NCI-H774 (cell line): ENCODE results near the gene TP53TG5.

ENCODE experiments used
- DNase-seq: peaks from one replicate; lab custom pipeline; 2025; lab: John Stamatoyannopoulos, UW

TP53TG5 gene

GRCh38 chr20:45323731-45324130 lies 54.4 kb downstream of the TP53TG5 start:
- DNase-seq, result no peak

GRCh38 chr20:45322952-45323383 lies 55.2 kb downstream of the TP53TG5 start:
- peak; percentile 14 for DNase-seq
